HG03159 (cell line): Measurements from ENCODE around the gene SPATA2L.
"Not testable (repeated sequence)": the region's sequence is repeated elsewhere in the genome, so short reads cannot be mapped to it uniquely, and the experiment has no call there.

ENCODE experiments used
- ATAC-seq: cut with Tn5 transposase; IDR thresholded peaks from one replicate; pipeline ENCODE4 v1.9.1; 2021; ENCODE audit warnings: mild to moderate bottlenecking, moderate library complexity; ENCODE audit not compliant: unreplicated experiment

The SPATA2L gene

DNA sequence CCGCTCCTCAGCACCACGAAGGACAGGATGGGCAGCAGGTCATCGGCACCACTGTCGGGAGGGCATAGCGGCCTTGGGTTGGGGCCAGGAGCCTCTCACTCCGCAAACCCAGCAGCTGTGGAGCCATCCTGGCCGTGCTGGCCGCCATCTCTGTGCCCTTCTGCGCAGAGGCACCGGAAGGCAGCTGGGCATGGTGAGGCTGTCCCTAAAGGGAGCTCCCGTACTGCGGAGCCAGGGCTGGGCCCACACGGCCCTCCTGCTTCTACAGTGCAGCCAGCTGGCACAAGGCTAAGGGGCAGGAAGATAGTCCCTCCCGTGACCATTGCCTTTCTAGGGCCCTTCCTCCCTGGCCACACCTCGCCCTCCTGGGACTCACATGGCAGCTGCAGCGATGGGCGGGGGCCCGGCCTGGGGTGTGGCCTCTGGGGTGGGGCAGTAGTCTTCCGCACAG, 7.0 kb upstream of the SPATA2L start:
- no peak for ATAC-seq

DNA sequence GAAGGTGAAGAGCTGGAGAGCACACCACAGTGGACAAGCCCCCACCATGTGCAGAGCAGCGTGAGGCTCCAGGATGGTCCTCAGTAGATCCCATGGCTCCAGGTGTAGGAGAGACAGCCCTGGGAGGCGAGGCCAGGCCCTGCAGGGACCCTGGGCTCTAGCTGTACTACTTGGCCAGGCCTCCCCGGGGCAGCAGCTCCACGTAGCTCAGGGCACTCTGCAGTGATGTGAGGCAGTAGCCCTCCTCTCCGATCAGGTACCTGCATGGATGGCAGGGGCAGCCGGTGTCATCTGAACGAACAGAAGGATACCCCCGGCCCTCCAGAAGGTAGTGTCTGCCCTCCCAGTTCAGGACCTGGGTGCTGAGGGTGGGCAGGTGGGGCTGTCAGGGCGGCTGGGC, 6.2 kb upstream of the SPATA2L start:
- no peak for ATAC-seq

DNA sequence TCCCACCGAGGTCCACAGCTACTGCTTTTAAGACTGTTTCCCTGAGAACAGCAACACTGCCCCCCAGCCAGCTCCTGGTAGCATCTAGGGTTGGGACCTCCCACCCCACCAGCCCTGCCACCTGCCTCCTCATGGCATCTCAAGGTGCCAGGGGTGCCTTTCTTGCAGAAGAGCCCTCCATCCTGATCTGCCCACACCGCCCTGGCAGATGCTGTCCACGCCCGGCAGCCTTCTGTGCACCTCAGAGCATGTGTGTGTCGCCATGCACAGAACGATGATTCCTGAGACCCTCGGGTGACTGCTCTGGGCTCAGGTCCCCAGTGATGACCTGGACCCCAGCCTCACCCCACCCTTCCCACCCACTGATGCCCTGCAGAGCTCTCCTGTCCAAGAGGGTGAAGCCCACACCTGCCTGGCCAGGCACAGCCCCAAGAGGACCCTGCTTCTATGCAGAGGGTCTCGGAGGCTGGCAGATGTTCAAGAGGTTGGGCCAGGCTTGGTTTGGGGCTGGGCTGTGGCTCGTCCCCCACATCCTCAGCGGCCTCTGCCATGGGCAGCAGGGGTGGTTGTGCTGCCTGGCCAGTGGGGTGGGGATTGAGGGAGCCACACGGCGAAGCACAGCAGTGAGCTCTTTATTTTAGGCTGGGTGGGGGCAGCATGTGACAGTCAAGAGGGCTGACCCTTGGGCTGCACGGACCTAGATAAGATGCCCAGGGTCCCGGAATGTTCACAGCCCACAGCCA, 5.2 kb upstream of the SPATA2L start:
- ATAC-seq, result no peak

DNA sequence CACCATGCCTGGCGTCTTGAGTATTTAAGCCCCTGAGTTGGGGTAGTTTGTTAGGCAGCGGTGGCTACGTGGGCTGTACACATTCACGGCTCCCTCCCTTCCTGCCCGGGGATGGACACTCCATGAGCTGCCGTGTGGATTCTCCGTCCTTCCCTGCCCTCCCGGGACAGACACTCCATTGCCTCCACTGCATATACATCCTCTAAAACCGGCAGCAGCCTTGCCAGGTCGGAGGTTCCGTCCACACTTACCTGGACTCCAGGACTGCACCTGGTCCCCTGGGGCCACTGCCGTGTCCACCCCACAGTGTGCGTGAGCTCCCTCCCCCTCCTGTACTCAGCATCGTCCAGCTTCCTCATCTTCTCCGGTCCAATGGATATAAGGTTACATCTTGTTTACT, 3.5 kb upstream of the SPATA2L start:
- no peak for ATAC-seq

DNA sequence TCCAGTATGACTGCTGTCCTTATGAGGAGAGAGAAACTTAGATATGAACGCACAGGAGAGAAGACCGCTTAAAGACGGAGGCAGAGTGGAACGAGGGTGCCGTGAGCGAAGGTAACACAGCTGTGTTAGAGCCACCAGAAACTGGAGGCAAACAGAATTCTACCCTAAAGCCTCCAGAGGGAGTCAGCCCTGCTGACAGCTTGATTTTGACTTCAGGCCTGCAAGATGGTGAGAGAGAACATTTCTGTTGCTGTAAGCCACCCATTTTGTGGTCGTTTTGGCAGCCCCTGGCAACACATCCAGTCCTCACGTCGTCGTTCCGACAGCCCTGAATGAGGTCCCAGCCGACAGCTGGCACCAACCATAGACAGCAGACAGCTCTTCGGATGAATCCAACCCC, 2.8 kb upstream of the SPATA2L start:
- ATAC-seq, result no peak

DNA sequence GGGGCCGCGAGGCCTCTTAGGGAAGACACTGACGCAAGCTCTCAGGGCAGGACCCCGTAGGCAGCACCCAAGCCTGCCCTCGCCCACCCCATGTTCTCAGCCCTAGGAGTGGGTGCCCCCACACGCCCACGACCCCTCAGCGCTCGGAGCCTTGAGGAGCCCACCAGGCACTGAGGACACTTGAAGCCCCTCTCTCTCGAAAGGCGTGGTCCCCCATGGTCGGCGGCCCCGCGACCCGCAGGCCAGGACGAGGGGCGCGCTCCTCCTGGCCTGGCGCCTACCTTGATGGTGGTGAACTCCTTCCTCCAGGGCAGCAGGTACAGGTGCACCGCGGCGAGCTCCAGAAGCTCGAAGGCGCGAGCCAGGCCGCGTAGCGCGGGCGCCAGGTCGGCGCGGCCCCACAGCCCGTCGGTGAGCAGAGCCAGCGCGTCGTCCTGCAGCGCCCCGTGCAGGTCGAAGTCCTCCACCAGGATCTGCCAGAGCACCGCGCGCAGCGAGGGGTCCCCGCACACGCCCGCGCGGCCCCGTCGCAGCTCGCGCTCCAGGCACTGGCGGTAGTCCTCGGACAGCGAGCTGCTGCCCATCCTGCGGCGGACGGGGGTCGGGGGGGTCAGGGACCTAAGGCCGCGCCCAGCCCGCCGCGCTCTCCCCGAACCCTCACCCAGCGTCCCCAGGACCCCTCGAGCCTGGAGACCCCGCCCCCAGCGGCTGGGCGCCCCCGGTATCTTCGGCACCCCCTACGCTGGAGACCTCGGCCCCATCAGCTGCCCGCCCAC, 668 bp downstream of the SPATA2L start:
- peak; percentile 13 for ATAC-seq

DNA sequence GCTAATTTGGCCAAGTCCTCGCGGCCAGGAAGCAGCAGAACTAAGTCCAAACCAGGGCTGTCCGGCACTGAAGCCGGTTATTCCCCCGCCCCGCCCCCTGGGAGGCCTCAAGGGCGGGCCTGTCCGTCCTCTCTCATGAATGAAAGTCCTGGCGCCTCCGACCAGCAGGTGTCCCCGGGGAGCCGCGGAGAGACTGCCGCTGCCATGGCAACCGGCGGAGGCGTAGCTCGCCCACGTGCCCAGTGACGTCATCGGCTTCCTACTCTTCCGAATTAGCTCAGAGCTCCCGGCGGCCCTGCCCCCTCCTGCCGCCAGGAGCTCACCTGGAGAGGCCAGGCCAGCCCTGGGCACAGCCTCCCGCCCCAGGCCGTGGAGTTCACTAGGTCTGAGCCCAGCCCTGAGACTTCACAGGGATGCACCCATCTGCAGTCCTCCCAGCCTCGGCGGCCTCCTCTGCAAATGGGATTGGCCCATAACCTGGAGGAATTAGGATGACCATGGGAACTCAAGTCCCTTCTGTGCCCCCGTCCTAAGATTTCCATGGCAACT, 1.3 kb downstream of the SPATA2L start:
- ATAC-seq, result no peak

DNA sequence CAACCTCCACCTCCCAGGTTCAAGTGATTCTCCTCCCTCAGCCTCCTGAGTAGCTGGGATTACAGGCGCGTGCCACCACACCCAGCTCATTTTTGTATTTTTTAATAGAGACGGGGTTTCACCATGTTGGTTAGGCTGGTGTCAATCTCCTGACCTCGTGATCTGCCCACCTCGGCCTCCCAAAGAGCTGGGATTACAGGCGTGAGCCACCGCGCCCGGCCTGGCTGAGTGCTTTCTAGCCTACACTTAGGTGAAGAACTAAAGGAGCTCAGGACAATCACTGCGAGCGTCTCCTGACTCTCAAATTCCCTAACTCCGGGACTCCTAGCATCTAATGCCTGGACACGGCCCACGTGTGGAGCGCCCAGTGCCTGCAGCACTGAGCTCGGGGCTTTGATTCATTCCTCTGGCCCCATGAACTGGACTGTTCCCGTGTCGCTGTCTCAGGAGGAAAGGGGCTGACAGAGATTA, 1.8 kb downstream of the SPATA2L start:
- not testable (repeated sequence) for ATAC-seq

DNA sequence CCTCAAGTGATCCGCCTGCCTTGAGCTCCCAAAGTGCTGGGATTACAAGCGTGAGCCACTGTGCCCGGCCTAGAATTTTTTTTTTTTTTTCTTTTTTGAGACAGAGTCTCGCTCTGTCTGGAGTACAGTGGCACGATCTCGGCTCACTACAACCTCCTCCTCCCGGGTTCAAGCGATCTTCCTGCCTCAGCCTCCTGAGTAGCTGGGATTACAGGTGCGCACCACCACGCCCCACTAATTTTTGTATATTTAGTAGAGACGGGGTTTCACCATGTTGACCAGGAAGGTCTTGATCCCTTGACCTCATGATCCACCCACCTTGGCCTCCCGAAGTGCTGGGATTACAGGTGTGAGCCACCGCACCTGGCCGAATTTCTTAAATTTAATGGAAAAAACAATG, 2.8 kb downstream of the SPATA2L start:
- ATAC-seq, result not testable (repeated sequence)

DNA sequence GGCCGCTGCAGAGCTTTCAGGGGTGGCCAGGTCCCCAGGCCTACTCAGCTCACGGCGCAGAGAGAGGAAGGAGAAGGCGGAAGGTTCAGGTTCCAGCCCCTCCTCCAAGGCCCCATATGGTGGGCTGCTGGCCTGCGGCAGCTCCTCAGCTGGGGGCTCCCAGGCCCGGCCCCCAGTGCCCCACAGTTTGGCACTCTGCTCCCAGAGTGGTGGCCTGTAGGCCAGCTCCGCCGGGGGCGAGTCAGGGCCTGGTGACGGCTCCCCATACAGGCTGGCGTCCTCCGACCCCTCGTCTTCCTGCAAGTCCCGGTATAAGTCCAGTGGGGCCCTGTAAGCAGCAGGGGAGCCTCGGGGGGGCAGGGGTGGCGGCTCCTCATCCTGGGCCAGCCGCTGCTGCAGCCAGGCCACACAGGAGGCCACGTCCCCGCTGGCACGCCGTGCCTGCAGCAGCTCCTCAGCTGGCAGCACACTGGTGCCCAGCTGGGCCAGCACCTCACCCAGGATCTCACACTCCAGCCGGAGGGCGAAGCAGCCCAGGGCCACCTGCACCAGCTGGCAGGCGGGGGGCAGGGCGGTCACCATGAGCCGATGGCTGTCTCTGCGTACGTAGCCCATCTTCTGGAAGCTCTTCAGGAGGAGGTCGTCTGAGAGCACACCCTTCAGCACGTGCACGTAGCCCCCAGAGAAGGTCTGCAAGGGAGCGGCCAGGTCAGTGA, 3.7 kb downstream of the SPATA2L start:
- no peak for ATAC-seq

DNA sequence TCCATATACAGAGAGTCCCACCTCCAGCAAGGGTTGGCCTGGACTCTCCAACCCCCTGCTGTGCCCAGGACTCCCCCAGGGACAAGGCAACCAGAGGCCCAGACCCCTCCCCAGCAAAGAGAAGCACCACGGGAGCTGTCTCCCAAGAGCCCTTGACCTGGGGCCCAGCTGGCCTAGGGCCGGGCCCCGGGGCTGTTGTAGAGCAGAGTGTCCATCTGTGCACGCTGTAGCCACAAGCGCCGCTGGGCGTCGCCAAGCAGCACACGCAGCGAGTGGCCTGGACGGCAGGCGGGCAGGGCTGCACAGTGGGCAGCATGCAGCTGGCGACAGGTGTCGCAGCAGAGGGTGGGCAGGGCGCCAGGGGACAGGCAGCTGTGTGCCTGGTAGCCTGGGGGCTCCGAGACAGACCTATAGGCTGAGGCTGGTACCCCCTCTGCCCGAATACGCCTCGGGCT, 4.3 kb downstream of the SPATA2L start:
- no peak for ATAC-seq

DNA sequence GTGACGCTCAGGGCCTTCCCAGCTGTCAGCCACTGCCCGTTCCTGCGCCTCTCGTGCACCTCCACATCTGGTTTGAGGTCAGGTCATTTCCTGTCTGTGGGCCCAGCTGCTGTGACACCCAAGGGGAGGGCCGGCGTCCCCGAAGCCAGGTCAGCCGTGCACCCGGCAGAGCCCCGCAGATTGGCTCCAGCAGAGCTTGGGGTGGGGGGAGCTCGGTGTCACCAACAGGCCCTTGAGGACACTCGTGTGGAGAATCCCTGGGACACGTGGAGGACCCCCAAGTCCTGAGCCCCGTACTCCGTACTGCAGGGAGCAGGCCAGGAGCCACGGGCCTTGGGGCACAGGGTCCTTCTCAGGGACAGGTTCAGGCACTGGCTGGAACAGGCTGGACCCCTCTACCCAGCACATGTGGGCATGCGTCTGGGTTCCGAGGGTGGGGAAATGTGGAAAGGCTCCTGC, 4.8 kb downstream of the SPATA2L start:
- no peak for ATAC-seq

DNA sequence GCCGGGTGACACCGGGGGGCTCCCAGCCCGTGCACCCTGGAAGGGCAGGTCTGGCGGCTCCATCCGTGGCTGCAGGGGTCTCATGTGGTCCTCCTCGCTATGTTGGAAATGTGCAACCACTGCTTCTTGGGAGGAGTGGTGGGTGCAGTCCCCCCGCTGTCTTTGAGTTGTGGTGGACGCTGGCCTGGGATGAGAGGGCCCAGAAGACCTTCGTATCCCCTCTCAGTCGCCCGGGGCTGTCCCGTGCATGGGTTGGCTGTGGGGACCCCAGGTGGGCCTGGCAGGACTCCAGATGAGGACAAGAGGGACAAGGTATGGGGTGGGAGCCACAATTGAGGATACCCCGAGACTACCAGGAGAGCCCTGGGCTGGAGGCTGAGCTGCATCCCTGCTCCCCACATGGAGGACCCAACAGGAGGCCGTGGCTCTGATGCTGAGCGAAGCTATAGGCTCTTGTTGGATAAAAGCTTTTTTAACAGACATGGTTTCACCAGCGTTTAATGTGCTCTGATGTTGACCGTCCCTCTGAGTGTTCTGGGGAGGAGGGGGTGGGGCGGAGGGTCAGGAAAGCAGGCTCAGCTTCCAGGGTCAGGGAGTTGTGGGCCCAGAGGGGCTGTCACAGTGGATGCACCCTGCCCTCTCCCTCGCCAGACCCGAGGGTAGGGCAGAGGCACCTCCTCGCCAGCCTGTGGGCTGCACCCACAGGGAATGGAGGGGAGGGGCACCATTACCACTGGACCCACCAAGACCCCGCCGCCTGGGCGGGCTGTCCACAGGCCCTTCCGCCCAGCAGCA, 5.4 kb downstream of the SPATA2L start:
- ATAC-seq, result no peak

DNA sequence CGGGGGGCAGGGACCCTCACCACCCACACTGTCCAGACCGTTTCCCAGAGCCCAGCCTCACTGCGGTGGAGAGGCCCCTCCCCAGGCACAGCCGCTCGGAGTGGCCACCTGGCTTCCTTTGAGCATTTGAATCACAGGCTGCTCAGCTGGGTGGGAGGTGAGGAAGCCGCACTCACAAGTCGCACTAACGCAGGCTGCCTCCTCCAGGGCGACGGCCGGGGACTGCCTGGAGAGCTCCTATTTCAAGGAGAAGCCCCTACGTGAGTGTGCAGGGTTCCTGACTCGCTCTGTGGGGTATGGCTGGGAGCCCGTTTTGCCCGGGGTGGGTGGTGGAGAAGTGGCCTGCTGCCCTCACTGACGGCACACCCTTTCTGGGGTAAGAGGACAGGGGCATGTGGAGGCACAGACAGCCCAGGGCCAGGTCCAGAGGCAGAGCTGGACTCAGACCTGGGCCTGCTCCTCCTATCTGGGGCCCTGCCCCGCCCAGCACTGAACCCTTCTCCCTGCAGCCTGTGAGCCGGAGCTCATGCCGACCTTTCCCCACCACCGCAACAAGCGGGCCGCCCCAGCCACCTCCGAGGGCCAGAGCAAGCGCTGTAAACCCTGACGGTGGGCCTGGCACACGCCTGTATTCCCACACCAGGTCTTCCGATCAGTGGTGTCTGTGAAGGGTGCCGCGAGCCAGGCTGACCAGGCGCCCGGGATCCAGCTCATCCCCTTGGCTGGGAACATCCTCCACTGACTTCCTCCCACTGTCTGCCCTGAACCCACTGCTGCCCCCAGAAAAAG, 6.2 kb downstream of the SPATA2L start:
- no peak for ATAC-seq

DNA sequence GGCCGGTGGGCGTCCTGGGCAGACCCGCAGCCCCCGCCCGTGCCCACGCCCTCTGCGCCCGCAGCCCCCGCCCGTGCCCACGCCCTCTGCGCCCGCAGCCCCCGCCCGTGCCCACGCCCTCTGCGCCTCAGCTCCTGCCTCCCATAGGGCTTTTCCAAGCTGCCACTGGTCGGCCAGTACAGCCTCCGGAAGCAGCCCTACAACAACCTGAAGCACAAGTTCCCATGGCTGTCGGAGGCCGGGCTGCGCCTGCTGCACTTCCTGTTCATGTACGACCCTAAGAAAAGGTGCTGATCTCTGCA, 6.8 kb downstream of the SPATA2L start:
- ATAC-seq, result not testable (repeated sequence)

DNA sequence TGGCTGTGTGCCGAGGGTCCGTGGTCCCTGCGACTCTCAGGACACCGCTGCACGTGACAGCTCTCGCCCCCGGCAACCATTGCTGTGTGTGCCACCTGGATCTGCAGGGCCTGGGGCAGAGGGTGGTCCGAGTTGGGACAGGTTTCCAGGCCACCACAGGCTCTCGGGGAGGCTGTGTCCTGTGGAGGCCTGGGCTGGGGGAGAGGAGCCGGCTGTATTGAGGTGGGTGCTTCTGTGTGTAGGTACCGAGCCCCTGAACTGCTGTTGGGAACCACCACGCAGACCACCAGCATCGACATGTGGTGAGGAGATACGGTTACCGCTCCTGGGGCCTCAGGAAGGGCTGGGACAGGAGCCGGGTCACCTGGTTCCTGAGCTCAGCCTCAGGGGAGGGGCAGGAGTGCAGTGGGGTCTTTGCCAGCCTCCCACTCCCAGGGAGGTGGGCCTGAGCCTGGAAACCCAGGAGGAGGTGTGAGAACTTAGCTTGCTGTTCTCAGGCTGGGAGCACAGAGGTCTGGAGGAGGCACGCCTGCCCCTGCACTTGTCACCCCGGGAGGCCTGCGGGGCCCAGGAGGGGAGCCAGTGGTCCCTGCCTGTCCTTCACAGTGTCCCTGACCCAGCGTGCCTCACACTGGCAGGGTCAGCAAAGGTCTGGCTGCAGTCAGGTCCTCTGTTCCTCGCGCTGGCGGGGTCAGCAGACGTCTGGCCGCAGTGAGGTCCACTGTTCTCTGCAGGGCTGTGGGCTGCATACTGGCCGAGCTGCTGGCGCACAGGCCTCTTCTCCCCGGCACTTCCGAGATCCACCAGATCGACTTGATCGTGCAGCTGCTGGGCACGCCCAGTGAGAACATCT, 7.3 kb downstream of the SPATA2L start:
- no peak for ATAC-seq

DNA sequence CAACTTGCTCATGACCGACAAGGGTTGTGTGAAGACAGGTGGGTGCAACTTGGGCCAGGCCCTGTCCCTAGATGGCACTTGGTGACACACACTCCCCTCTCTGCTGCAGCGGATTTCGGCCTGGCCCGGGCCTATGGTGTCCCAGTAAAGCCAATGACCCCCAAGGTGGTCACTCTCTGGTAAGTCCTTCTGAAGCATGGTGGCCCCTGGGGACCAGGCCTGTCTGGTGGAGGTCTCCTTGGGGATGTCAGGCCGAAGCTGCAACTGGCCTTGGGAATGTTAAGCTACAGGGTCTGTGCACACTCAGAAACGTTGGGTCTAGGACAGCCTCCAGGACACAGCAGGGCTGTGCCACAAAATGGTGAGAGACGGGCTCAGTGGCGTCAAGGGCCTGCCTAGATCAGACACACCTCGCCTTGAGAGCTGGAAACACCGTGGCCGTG, 8.2 kb downstream of the SPATA2L start:
- ATAC-seq, result no peak

DNA sequence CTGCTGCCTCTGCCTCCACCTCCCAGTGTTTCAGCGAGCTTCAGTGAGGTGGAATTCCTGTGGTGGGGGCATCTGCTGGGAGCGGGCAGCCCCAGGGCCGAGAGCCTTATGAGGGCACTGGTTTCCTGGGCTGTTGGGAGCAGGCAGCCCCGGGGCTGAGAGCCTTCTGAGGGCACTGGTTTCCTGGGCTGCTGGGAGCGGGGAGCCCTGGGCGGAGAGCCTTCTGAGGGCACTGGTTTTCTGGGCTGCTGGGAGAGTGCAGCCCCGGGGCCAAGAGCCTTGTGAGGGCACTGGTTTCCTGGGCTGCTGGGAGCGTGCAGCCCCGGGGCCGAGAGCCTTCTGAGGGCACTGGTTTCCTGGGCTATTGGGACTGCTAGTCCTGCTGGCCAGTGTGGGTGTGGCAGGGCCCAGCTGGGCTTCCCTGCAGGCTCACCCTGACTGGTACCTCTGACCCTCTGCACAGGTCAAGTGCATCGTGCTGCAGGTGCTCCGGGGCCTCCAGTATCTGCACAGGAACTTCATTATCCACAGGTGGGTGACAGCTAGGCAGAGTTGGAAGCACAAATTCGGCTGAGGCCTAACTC, 9.4 kb downstream of the SPATA2L start:
- no peak for ATAC-seq
